ENCODE data around the gene NELFE.
A peak's percentile ranks its signal among the peaks of the same experiment; 100 is the strongest.
"Not testable (repeated sequence)": the region's sequence is repeated elsewhere in the genome, so short reads cannot be mapped to it uniquely, and the experiment has no call there.

NELFE gene

GRCh38 chr6:31948306-31948705 is 10.5 kb downstream of the NELFE start:
- no peak for DNase-seq

DNA sequence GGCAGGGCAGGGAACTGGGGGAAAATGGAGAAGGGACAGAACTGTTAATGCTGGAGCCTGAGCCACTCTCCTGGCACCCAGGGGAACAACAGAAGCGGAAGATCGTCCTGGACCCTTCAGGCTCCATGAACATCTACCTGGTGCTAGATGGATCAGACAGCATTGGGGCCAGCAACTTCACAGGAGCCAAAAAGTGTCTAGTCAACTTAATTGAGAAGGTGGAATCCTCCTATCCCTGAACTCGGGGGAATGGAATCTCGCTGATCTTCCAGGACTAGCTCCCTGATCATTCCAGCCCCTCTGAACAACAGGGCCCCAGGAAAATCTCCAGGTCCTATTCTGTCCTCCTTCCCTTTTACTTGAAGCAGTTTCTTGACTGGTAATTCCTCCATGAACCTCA is 10.9 kb downstream of the NELFE start:
- no peak for DNase-seq

DNA sequence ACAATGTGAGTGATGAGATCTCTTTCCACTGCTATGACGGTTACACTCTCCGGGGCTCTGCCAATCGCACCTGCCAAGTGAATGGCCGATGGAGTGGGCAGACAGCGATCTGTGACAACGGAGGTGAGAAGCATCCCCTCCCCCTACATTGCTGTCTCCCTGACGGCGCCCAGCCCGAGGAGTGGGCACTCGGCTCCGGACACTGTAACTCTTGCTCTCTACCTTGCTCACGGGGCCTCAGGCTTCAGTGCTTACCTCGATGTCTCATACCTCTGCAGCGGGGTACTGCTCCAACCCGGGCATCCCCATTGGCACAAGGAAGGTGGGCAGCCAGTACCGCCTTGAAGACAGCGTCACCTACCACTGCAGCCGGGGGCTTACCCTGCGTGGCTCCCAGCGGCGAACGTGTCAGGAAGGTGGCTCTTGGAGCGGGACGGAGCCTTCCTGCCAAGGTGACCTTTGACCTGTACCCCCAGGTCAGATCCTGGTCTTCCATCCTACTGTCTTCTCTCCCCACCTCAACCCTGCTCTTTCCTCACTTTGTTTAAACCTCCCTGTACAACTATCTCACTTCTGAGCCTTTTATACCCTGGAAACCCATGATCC is 11.6 kb downstream of the NELFE start:
- no peak for DNase-seq

GRCh38 chr6:31946370-31946885 is 12.3 kb downstream of the NELFE start:
- no peak for DNase-seq

DNA sequence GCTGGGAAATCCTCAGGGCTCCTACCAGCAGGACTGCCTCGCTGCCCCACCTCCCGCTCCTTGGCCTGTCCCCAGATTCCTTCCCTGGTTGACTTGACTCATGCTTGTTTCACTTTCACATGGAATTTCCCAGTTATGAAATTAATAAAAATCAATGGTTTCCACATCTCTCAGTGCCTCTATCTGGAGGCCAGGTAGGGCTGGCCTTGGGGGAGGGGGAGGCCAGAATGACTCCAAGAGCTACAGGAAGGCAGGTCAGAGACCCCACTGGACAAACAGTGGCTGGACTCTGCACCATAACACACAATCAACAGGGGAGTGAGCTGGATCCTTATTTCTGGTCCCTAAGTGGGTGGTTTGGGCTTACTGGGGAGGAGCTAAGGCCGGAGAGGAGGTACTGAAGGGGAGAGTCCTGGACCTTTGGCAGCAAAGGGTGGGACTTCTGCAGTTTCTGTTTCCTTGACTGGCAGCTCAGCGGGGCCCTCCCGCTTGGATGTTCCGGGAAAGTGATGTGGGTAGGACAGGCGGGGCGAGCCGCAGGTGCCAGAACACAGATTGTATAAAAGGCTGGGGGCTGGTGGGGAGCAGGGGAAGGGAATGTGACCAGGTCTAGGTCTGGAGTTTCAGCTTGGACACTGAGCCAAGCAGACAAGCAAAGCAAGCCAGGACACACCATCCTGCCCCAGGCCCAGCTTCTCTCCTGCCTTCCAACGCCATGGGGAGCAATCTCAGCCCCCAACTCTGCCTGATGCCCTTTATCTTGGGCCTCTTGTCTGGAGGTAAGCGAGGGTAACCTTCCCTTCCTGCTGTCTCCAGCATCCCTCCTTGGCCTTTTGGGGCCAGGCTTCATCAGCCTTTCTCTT is 13.0 kb downstream of the NELFE start, which contains the start of gene CFB:
Gene CFB, plus strand, starts transcription at position 589 of the 863 bp plus-strand sequence. Its CDS starts 127 bp downstream, at position 716.
- DNase-seq = no peak

- no peak for DNase-seq
Measured at GRCh38 chr6:31945154-31945506, 13.6 kb downstream of the NELFE start.

- no peak for DNase-seq
Measured at GRCh38 chr6:31943742-31944141, 15.0 kb downstream of the NELFE start.

DNA sequence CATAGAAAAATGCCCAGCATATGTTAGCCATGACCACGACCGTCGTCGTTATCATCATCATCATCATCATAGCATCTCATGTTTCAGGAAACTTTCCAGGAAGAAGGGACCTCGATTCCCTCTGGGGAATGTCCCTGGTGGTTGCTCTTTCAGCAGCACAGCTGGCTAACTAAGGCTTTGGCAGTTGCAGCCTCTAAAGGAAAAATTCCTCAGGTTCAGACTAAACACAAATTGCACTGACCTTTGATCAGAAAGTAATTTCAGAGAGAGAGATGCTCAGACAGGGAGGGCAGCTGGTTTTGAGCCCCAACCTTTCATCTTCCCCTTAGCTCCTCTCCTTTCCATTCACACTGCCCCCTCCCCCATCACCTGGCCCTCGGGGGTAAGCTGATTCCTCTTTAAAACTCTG is 18.5 kb downstream of the NELFE start:
- DNase-seq = peak; percentile 2

DNA sequence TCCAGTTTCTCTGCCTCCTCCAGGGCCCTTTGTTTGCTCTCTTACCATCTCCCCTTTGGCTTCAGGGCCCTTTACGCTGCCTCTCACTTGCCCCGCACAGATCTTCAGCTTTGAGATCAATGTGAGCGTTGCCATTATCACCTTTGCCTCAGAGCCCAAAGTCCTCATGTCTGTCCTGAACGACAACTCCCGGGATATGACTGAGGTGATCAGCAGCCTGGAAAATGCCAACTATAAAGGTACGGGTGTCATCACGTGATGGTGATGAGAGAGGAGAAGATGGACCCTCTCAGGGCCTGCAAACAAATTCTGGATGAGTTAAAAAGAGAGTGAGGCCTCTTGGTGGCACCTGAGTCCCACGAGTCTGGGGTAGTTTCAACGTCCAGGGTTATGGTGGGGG is 22.9 kb downstream of the NELFE start:
- DNase-seq = no peak

DNA sequence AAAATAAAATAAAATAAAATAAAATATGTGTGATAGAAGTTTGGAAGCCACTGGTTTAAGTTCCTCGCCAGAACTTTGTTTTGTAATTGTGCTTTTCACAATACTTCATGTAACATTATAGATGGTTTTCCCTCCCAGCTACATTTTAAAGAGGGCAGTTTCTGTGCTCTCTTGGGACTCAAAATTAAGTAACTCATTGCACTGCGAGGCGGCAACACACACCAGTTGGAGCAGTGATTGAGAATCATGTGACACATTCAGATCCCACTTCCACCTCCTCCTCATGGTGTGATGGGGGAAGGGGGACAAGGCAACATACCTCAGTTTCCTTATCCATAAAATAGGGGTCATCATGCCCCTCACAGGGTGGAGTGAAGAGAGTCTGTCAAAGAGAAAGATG is 23.8 kb downstream of the NELFE start:
- DNase-seq = no peak

- no peak for DNase-seq
Measured at GRCh38 chr6:31933537-31933936, 25.2 kb downstream of the NELFE start.

- not testable (repeated sequence) for DNase-seq
Measured at GRCh38 chr6:31932137-31932536, 26.6 kb downstream of the NELFE start.

DNA sequence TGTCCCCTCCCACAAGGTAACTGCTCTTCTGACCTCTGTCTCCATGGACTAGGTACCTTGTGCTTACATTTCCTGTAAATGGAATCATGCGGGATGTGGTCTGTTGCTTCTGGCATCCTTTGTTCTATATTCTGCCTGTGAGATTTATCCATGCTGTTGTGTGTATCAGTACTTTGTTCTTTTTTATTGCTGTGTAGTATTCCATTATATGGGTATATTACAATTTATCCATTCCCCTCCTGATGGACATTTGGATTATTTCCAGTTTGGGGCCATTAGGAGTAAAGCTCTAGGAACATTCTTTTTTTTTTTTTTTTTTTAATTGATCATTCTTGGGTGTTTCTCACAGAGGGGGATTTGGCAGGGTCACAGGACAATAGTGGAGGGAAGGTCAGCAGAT is 27.8 kb downstream of the NELFE start:
- no peak for DNase-seq

- DNase-seq = no peak
Measured at GRCh38 chr6:31928672-31928939, 30.2 kb downstream of the NELFE start.

- DNase-seq = no peak
Measured at GRCh38 chr6:31927863-31928671, 30.7 kb downstream of the NELFE start.

DNA sequence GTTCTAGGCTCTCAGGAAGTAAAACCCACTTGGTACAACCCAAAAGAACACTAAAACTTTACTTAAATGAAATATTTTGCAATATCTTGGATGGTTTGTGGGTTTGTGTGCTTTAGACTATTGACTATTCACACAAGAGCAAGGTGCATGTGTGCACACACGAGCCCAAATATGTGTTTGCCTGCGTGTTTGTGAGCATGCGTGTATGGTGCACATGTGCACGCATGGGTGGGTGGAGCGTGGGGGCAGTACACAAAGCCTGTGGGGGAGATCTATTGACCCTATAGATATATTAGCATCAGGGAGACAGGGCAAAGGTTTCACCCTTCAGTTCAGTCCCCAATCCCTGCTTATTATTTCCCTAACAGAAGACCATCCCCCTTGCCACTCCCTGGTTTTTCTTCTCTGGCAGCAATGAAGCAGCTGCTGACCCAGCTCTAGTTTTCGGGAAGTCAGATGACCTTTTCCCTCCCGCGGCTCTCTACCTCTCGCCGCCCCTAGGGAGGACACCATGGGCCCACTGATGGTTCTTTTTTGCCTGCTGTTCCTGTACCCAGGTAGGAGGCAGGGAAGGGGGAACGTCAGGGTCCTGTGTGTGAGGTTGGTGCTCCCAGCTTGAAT is 31.4 kb downstream of the NELFE start, which contains the start of gene C2:
Gene C2, plus strand, starts transcription at position 476 of the 621 bp plus-strand sequence. Its CDS starts 36 bp downstream, at position 512.
- no peak for DNase-seq

DNA sequence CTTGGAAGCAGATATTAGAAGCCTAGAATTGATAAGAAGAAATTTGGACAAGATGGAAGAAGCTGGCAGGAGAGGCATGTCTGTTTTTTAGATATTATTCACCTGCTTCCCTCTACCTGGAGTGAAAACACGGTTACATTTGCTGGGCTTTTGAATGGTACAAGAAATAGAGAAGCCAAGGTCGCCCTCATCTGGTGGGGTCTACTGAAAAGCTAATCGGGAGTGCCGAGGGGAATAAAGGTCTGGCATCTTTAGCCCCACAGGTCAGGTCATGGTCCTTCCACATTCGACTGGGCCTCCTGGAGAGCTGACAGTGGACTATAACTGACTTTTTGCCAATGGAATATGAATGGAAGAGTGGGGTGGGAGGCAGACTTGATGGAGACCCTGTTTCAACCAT is 35.8 kb downstream of the NELFE start:
- no peak for DNase-seq

- DNase-seq = no peak
Measured at GRCh38 chr6:31920811-31921210, 38.0 kb downstream of the NELFE start.

DNA sequence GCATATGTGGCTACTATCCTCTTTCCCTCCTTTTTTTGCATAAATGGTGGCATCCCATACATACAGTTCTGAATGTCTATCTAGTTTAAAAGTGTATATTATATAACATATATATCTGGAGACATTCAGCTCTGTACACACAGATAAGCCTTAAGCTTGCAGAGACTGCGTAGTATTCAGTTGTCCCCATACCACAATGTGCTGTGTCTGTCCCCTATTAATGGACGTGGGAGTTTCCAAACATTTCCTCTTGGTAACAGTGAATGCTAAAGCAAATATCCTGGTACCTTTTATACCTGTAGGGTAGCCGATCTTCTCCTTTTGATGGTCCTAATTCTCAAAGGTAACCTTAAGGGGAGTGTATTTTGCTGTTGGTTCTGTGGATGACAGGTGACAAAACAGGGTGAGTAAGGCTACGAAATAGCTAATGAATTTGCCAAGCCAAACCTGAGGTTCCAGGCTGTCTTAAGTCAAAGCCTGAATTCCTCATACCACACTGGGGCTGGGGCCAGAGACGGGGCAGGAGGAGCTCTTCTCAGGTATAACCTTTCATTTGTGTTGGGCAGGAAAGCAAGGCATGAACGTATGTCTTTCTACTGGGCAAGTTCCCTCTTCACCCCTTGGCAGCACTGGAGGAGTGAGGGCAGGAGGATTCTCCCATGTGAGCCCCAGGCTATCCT is 39.0 kb downstream of the NELFE start:
- no peak for DNase-seq

- DNase-seq = no peak
Measured at GRCh38 chr6:31918069-31918720, 40.6 kb downstream of the NELFE start.

- DNase-seq = no peak
Measured at GRCh38 chr6:31915756-31916155, 43.0 kb downstream of the NELFE start.

- DNase-seq = no peak
Measured at GRCh38 chr6:31915351-31915750, 43.4 kb downstream of the NELFE start.
